Measurements from ENCODE around the gene IRF4.

IRF4 gene

GRCh38 chr6:389143-389542 is 2.4 kb upstream of the IRF4 start:
- H3K27ac ChIP-seq (ENCODE audit: low read length), result no peak overlapping the region
- peaks cover 82% of the 10 kb centered on the region for H3K27me3 ChIP-seq (ENCODE audit: insufficient read depth, low read length)
- no peaks in the 10 kb centered on the region for H3K9me3 ChIP-seq (ENCODE audit: insufficient read depth, low read depth, low read length)
- H3K4me1 ChIP-seq (ENCODE audit: insufficient read depth, low read length), result 0 out of 2 replicates have a peak, but pooled peaks cover 2% of the 10 kb centered on the region
- no peak overlapping the region for H3K4me3 ChIP-seq (ENCODE audit: low read length)
- no peaks in the 10 kb centered on the region for H3K36me3 ChIP-seq (ENCODE audit: insufficient read depth, low read depth, low read length)
- no peak overlapping the region for H3K9ac ChIP-seq (ENCODE audit: low read depth, low read length)

GRCh38 chr6:389622-390021 is 1.9 kb upstream of the IRF4 start:
- Histone ChIP-seq H3K36me3 (ENCODE audit: insufficient read depth, low read depth, low read length) (no peaks in the 10 kb centered on the region), H3K27me3 (ENCODE audit: insufficient read depth, low read length) (peaks cover 87% of the 10 kb centered on the region), H3K9me3 (ENCODE audit: insufficient read depth, low read depth, low read length) (no peaks in the 10 kb centered on the region), H3K4me1 (ENCODE audit: insufficient read depth, low read length) (0 out of 2 replicates have a peak, but pooled peaks cover 2% of the 10 kb centered on the region), H3K4me3 (ENCODE audit: low read length) (no peak overlapping the region), H3K27ac (ENCODE audit: low read length) (no peak overlapping the region), H3K9ac (ENCODE audit: low read depth, low read length) (no peak overlapping the region)

GRCh38 chr6:390914-391558 is 516 bp upstream of the IRF4 start:
- no peak overlapping the region for H3K27ac ChIP-seq (ENCODE audit: low read length)
- H3K9ac ChIP-seq (ENCODE audit: low read depth, low read length), result no peak overlapping the region
- H3K27me3 ChIP-seq (ENCODE audit: insufficient read depth, low read length), result peaks cover 91% of the 10 kb centered on the region
- peak overlapping the region; percentile 67 for H3K4me3 ChIP-seq (ENCODE audit: low read length)
- 0 out of 2 replicates have a peak, but pooled peaks cover 2% of the 10 kb centered on the region for H3K4me1 ChIP-seq (ENCODE audit: insufficient read depth, low read length)
- no peaks in the 10 kb centered on the region for H3K36me3 ChIP-seq (ENCODE audit: insufficient read depth, low read depth, low read length)
- H3K9me3 ChIP-seq (ENCODE audit: insufficient read depth, low read depth, low read length), result no peaks in the 10 kb centered on the region

DNA sequence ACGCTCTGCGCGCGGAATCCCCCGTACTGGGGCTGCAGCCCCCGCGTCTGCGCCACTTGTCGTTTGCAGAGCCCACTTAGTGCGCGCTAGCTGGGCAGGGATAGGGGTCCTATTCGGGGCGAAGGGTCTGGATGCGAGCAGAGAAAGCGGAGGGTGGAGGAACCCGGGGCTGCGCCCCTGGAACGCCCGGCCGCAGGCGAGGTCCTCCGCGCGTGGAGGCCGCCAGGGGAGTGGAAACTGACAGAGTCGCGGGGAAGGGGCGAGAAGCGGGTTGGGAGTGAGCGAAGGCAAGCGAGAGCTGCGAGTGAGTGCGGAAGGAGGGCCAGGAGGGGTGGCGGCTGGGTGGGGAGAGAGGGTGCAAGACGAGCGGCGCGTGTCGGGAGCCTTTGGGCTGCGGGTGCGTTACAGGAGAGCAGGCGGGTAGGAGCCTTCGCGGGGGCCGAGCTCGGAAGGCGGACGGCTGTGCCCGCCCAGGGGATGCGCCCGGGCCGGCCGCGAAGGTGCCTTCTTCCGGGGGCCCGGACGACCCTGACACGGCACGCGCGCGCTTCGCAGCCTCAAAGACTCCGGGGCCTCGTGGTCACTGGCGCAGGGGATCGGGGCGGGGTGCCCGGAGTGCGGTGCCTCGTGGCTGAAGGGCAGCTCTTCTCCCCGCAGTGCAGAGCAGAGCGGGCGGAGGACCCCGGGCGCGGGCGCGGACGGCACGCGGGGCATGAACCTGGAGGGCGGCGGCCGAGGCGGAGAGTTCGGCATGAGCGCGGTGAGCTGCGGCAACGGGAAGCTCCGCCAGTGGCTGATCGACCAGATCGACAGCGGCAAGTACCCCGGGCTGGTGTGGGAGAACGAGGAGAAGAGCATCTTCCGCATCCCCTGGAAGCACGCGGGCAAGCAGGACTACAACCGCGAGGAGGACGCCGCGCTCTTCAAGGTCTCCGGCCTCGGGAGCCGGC is 1.2 kb downstream of the IRF4 start:
- peak overlapping the region; percentile 66 for H3K4me3 ChIP-seq (ENCODE audit: low read length)
- no peaks in the 10 kb centered on the region for H3K36me3 ChIP-seq (ENCODE audit: insufficient read depth, low read depth, low read length)
- H3K9ac ChIP-seq (ENCODE audit: low read depth, low read length), result no peak overlapping the region
- H3K4me1 ChIP-seq (ENCODE audit: insufficient read depth, low read length), result 0 out of 2 replicates have a peak, but pooled peaks cover 2% of the 10 kb centered on the region
- H3K9me3 ChIP-seq (ENCODE audit: insufficient read depth, low read depth, low read length), result no peaks in the 10 kb centered on the region
- H3K27ac ChIP-seq (ENCODE audit: low read length), result no peak overlapping the region
- peaks cover 96% of the 10 kb centered on the region for H3K27me3 ChIP-seq (ENCODE audit: insufficient read depth, low read length)

- peak overlapping the region; percentile 66 for H3K4me3 ChIP-seq (ENCODE audit: low read length)
- no peak overlapping the region for H3K27ac ChIP-seq (ENCODE audit: low read length)
- H3K36me3 ChIP-seq (ENCODE audit: insufficient read depth, low read depth, low read length), result no peaks in the 10 kb centered on the region
- no peak overlapping the region for H3K9ac ChIP-seq (ENCODE audit: low read depth, low read length)
- 0 out of 2 replicates have a peak, but pooled peaks cover 2% of the 10 kb centered on the region for H3K4me1 ChIP-seq (ENCODE audit: insufficient read depth, low read length)
- no peaks in the 10 kb centered on the region for H3K9me3 ChIP-seq (ENCODE audit: insufficient read depth, low read depth, low read length)
- peaks cover 93% of the 10 kb centered on the region for H3K27me3 ChIP-seq (ENCODE audit: insufficient read depth, low read length)
These were observed 2.1 kb downstream of the IRF4 start for GRCh38 chr6:393391-394221.

DNA sequence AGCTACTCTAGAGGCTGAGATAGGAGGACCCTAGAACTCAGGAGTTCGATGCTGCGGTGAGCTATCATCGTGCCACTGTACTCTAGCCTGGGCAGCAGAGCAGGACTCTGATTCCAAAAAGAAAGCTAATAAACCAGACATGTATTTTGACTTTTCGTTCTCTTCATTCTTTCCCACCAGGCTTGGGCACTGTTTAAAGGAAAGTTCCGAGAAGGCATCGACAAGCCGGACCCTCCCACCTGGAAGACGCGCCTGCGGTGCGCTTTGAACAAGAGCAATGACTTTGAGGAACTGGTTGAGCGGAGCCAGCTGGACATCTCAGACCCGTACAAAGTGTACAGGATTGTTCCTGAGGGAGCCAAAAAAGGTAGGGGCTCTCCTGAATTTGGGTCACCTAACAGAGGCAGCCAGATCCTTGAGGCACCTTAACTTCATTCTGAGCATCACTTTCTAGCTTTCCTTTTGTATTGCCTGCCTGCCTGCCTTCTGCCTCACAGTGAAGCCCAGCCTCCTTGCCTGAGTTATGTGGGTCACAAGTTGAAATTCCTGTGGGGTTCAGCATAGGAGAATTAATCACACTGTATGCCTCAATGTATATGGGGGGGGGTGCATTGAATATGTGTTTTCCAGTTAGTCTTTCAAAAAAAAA is 3.2 kb downstream of the IRF4 start:
- Histone ChIP-seq H3K27me3 (ENCODE audit: insufficient read depth, low read length) (peaks cover 86% of the 10 kb centered on the region), H3K4me3 (ENCODE audit: low read length) (no peak overlapping the region), H3K9ac (ENCODE audit: low read depth, low read length) (no peak overlapping the region), H3K36me3 (ENCODE audit: insufficient read depth, low read depth, low read length) (no peaks in the 10 kb centered on the region), H3K27ac (ENCODE audit: low read length) (no peak overlapping the region), H3K4me1 (ENCODE audit: insufficient read depth, low read length) (0 out of 2 replicates have a peak, but pooled peaks cover 2% of the 10 kb centered on the region), H3K9me3 (ENCODE audit: insufficient read depth, low read depth, low read length) (no peaks in the 10 kb centered on the region)

DNA sequence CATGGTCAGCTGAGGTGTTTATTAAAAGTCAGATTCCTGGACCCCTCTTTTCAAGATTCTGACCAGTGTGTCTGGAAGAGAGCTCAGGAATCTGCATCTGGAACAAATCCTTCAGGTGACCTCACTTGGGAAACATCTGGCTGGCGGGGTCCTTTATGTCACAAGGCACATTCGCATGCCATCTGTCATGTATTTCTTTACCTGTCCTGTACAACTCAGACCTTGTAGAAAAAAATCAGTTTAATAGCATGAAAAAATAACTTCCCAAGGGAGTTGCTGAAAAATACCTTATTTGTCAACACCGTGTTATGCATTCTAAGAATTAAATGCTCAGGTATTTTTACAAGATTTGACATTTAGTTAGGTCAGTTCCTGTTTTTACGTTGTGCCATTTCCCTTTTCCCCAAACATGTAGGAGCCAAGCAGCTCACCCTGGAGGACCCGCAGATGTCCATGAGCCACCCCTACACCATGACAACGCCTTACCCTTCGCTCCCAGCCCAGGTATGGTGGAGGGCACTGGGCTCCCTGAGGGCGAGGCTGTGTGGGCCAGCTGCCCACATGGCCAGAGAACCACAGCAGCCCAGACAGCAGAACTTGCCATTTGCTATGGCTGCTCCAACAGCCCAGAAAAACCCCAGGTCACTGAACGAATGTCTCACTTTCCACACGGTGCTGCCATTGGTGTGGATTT is 4.0 kb downstream of the IRF4 start:
- no peaks in the 10 kb centered on the region for H3K36me3 ChIP-seq (ENCODE audit: insufficient read depth, low read depth, low read length)
- no peak overlapping the region for H3K27ac ChIP-seq (ENCODE audit: low read length)
- no peaks in the 10 kb centered on the region for H3K9me3 ChIP-seq (ENCODE audit: insufficient read depth, low read depth, low read length)
- H3K27me3 ChIP-seq (ENCODE audit: insufficient read depth, low read length), result peaks cover 78% of the 10 kb centered on the region
- H3K9ac ChIP-seq (ENCODE audit: low read depth, low read length), result no peak overlapping the region
- no peak overlapping the region for H3K4me3 ChIP-seq (ENCODE audit: low read length)
- 0 out of 2 replicates have a peak, but pooled peaks cover 2% of the 10 kb centered on the region for H3K4me1 ChIP-seq (ENCODE audit: insufficient read depth, low read length)

- Histone ChIP-seq H3K27me3 (ENCODE audit: insufficient read depth, low read length) (peaks cover 73% of the 10 kb centered on the region), H3K4me3 (ENCODE audit: low read length) (no peak overlapping the region), H3K36me3 (ENCODE audit: insufficient read depth, low read depth, low read length) (no peaks in the 10 kb centered on the region), H3K27ac (ENCODE audit: low read length) (no peak overlapping the region), H3K4me1 (ENCODE audit: insufficient read depth, low read length) (0 out of 2 replicates have a peak, but pooled peaks cover 2% of the 10 kb centered on the region), H3K9me3 (ENCODE audit: insufficient read depth, low read depth, low read length) (no peaks in the 10 kb centered on the region), H3K9ac (ENCODE audit: low read depth, low read length) (no peak overlapping the region)
These were observed 4.6 kb downstream of the IRF4 start for GRCh38 chr6:396126-396520.

GRCh38 chr6:397056-397455 is 5.5 kb downstream of the IRF4 start:
- H3K4me3 ChIP-seq (ENCODE audit: low read length), result no peak overlapping the region
- no peak overlapping the region for H3K27ac ChIP-seq (ENCODE audit: low read length)
- H3K27me3 ChIP-seq (ENCODE audit: insufficient read depth, low read length), result peaks cover 63% of the 10 kb centered on the region

DNA sequence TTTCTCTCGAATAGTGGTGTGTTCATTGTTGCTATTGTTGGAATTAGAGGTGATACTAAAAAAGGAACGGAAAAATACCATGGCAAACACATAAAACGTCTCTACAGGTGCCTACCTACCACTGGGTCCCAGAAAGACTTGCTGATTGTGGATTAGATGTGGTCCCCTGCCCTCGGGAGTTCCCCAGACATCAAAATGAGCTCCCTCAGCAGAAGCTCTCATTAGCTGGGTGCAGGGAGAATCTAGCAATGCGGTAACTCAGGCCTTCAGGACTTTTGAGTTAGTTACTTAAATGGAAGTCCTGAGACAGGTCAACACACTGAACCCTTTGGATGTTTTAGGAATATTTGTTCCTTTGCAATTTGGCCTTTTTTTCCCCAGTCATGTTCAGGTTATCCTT is 6.1 kb downstream of the IRF4 start:
- Histone ChIP-seq H3K9me3 (ENCODE audit: insufficient read depth, low read depth, low read length) (no peaks in the 10 kb centered on the region), H3K4me1 (ENCODE audit: insufficient read depth, low read length) (0 out of 2 replicates have a peak, but pooled peaks cover 2% of the 10 kb centered on the region), H3K36me3 (ENCODE audit: insufficient read depth, low read depth, low read length) (no peaks in the 10 kb centered on the region), H3K27me3 (ENCODE audit: insufficient read depth, low read length) (peaks cover 58% of the 10 kb centered on the region), H3K27ac (ENCODE audit: low read length) (no peak overlapping the region), H3K4me3 (ENCODE audit: low read length) (no peak overlapping the region), H3K9ac (ENCODE audit: low read depth, low read length) (no peak overlapping the region)

More at GRCh38 chr6:397056-397455, 5.5 kb downstream of the IRF4 start:
- H3K9me3 ChIP-seq (ENCODE audit: insufficient read depth, low read depth, low read length), result no peaks in the 10 kb centered on the region
- H3K9ac ChIP-seq (ENCODE audit: low read depth, low read length), result no peak overlapping the region
- no peaks in the 10 kb centered on the region for H3K36me3 ChIP-seq (ENCODE audit: insufficient read depth, low read depth, low read length)
- H3K4me1 ChIP-seq (ENCODE audit: insufficient read depth, low read length), result 0 out of 2 replicates have a peak, but pooled peaks cover 2% of the 10 kb centered on the region

Measured in iPS-20b (cell line).